Measurements from ENCODE around the gene GNAS.

Gene GNAS

DNA sequence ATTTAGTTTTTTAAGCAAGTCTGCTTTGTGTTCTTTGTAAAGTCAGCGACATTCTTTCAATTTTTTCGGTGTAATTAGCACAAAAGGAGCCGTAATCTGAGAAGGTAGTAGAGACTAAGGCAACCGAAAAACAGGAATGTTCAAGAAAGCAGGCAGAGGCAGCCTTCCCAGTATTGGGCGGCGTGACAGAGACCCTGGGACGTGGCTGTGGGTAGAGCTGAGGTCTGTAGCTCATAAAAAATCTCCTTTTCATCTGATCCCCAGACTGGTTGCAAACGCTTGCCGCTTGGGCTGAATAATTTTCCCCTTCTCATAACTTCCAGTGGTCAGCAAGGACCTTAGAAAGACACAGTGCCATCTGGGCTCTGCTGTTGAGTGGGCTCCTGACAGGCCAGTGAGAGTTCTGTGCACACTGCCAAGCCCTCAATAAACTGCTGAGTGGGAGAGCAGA lies 30.8 kb downstream of the GNAS start:
- peak; percentile 81 for DNase-seq

- DNase-seq: no peak
These were observed 32.5 kb downstream of the GNAS start for GRCh38 chr20:58884966-58885365.

DNA sequence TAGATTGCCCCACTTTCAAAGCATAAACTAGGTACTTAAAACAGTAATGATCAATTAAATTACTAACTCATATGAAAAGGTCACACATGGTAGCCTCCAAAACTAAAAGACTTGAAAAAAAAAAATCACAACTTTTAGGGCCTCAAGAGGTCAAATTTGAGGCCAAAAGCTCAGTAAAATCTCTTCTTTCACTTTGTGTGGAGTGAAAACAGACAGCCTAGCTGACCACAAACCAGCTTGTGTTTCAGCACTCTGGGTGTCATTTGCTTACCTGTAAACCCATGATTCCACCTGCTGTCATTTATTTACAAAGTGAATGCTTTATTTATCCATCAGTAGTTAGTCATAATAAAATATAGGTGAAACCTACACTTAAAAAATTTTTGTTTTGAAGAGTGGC lies 34.0 kb downstream of the GNAS start:
- DNase-seq: no peak

GRCh38 chr20:58888103-58888502 lies 35.6 kb downstream of the GNAS start:
- DNase-seq: no peak

GRCh38 chr20:58888521-58889333 lies 36.2 kb downstream of the GNAS start:
- peak; percentile 87 for DNase-seq

DNA sequence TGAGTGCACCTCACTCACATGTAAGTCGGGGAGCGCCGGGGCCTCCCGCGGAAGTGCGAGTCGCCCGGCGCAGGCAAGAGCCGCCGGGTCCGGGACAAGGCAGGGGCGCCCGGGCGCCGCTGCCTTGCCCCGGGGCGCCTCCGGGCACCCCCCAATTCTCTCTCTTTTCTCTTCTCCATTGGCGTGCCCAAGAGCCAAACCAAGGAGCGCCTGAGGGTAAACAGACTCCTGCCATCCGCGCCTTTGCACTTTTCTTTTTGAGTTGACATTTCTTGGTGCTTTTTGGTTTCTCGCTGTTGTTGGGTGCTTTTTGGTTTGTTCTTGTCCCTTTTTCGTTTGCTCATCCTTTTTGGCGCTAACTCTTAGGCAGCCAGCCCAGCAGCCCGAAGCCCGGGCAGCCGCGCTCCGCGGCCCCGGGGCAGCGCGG lies 36.8 kb downstream of the GNAS start:
- DNase-seq: no peak

DNA sequence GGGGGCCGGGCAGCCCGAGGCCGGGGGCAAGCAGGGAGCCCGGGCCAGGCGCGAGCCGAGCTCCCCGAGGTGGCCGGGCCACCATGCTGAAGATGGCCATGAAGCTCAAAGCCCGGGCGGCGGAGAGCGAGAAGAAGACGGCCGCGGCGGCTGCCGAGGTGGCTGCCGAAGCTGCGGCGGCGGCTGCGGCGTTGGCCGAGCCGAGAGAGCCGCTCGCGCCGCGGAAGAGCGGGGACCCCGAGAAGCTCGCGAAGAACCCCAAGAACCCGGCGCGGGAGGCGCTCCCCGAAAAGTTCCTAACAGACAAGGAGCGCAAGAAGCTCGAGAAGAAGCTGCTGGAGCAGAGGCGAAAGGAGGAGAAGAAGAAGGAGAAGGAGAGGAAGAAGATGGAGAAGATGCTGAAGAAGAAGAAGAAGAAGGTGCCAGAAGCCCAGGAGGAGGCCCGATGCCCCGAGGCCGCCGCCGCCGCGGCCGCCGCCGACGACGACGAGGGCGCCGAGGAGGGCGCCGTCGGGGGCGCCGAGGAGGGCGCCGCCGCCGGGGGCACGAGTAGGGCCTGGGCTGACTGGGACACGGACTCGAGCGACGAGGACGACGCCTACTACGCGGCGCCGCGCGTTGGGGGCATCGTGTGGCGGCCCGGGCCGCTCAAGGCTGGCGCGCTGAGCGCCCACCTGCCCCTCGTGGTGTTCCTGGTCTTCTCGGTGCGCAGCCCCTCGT lies 37.4 kb downstream of the GNAS start:
- no peak for DNase-seq

GRCh38 chr20:58890518-58891085 lies 38.1 kb downstream of the GNAS start:
- peak; percentile 94 for DNase-seq

DNA sequence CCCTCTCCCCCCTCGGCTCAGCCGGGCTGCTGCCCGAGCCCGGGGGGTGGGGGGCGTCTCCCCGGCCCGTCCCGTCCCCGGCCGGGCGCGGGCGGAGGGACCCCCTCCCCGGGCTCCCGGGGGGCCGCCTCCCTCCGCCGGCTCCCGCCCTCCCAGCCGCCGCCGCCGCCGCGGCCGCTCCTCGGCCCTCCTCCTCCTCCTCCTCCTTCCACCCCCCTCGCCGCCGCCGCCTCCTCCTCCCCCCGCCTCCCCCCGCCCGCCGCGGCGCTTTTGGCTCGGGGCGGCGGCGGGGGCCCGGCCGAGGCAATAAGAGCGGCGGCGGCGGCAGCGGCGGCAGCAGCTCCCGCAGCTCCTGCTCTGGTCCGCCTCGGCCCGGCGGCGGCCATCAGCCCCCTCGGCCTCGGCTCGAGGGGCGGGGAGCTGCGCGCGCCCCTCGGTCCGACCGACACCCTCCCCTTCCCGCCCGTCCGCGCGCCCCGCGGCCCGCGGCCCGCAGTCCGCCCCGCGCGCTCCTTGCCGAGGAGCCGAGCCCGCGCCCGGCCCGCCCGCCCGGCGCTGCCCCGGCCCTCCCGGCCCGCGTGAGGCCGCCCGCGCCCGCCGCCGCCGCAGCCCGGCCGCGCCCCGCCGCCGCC lies 38.7 kb downstream of the GNAS start:
- no peak for DNase-seq

GRCh38 chr20:58891718-58892140 lies 39.2 kb downstream of the GNAS start:
- DNase-seq: peak; percentile 75

- peak; percentile 92 for DNase-seq
These were observed 39.8 kb downstream of the GNAS start for GRCh38 chr20:58892141-58892931.

DNA sequence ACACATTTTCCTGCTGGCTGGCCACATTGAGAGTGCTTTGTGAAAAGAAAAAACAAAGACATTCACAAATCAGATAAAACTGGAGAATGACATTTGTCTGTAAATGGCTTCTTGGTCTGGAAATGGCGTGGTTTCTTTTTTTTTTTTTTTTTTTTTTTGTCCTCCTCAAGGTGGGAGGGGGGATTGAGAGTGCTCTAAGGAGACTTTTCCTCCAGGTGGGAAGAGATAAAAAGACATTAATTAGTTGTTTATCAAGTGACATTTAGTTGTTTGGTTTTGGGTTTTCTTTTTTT lies 40.4 kb downstream of the GNAS start:
- no peak for DNase-seq

DNA sequence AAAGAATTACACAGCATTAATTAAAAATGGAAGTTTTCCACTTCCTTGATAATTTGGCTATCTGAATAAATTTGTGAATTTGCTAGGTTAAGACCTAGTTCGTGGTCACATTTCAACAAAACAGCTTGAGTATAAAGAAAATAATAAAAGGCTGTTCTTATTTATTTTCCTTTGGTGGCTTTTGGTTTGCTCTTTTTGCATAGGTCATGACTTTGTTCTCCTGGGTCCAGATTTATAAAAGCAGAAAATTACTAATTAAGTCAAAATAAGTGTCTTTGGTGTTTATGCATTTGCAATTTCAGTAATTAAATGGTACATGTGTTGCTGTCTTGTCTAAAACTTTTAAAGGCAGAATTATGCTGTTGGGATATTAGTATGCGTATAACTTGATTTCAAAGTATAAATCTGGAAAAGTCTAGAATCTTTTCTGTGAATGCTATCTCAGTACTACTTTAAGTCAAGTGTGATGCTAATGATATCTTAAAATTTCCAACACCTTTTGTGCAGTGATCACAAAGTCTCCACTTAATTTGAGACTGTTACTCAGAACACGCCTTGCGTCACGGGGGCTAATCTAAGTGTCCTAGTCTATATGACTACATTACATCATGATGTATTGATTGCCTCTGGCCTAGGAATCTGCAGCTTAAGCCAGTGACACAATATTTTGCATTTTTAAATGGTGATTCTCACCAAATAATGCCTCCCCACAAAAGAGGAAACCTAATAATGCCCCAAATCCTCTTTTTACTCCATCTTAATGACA lies 41.0 kb downstream of the GNAS start:
- no peak for DNase-seq

DNA sequence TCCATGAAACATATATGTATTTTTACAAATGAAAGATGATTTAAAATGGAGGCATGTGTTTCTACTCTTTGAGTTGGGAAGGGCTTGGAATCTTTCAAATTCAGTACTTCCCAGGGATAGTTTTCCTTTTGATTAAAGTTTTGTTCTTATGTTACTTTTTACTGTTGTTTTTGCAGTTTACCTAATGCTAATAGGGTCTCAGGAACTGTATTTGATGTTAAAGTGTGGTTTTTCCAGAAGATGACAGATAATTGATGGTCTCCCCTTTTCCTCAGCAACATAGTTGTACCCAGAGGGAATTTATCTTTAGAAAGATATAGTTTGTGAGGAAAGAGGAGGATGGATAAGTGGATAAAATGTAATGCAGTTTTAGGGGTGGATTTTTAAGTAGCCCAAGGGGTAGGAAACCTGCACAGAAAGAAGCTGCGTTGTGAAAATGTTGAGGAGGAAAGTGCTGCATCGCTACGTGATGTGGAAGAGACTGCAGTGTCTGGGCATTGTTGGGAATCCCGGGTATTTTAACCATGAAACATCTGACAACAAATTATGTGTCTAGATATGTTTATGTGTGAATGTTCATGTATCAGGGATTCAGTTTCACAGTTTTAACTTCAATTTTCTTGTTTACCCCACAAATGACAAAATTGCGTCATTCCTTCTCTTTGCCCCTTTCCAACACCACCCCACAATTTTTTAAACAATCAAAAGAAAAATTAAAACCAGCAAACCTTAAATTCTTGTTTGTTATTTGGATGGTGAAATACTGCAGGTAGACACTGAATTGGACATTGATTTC lies 42.3 kb downstream of the GNAS start:
- no peak for DNase-seq

- DNase-seq: peak; percentile 33
These were observed 43.1 kb downstream of the GNAS start for GRCh38 chr20:58895448-58896180.

- no peak for DNase-seq
These were observed 44.3 kb downstream of the GNAS start for GRCh38 chr20:58896820-58897219.

DNA sequence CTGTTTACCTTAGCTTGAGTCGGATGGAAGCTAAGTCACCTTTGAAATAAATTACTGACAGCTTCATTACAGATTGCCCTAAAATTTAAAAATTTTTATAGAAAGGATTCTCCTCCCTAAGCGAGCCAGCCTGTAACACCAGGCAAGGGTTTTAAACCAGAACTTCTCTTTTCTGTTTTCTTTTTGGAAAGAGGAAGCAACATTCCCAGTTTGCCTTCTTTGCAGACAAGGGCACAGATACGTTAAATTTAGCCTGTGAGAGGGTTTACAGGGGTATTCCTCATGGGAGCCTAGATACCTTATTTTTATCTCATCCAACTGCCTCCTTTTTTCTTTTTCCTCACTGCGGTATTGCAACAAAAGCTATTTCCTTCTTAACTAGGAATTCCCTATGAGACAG lies 45.0 kb downstream of the GNAS start:
- no peak for DNase-seq

DNA sequence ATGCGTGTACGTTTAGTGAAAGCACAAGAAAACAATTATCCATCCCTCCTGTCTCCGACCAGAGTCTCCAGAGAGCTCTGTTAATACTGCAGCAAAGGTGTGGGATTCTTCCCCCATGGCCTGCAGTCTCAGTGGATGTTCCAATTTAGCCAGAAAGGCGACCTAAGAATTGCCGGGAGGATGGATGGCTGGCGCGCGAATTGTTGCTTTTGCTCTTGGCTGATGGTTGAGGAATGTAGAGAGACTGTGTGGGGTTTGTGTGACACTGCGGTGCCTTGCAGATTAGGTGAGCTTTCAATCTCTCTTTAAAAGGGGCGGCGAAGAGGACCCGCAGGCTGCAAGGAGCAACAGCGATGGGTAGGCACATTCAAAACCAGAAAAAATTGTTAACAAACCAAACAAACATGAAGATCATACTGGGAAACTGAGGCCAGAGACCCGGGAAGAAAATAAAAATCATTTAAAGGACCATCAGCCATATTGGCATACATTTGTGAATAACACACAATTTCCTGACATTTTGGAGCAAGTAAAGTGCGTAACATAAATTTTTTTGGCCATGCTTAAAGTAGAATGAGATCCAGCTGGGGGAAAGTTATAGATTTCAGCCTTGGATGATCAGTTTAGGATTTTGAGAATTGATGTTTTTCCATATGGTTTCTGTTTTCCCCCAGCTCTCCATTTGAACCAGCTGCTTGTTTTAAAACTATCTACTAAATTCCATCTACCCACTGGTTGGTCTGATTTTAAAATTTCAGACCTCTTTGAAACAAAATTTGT lies 46.3 kb downstream of the GNAS start:
- DNase-seq: no peak

GRCh38 chr20:58899512-58899911 lies 47.0 kb downstream of the GNAS start:
- no peak for DNase-seq

GRCh38 chr20:58900397-58900796 lies 47.9 kb downstream of the GNAS start:
- DNase-seq: no peak

Data from femur (tissue), 1 donor.